Gastroesophageal sphincter (tissue), 3 donors: ENCODE measurements around the gene CD47.

ENCODE experiments used
- CTCF ChIP-seq, 4 experiments: fragments of 200-600 bp in 2 of 4; fragments of 450-650 bp in 2 of 4; sonication (generic) in 1 of 4; IDR thresholded peaks; one replicate each; pipeline ENCODE4 v1.5.1; 2017 to 2019; ENCODE audit warnings: antibody characterized with exemption in 4 of 4, mild to moderate bottlenecking in 2 of 4, moderate library complexity in 2 of 4
- POLR2A ChIP-seq, 2 donors: fragments of 450-650 bp; IDR thresholded peaks; one replicate each; pipeline ENCODE4 v1.6.1; 2017; ENCODE audit warnings: antibody characterized with exemption in 2 of 2, mild to moderate bottlenecking in 2 of 2, moderate library complexity in 1 of 2
- POLR2AphosphoS5 ChIP-seq: sonication (generic); formaldehyde crosslinking; IDR thresholded peaks from one replicate; pipeline ENCODE4 v1.6.1; 2017; ENCODE audit warnings: antibody characterized with exemption

DNA sequence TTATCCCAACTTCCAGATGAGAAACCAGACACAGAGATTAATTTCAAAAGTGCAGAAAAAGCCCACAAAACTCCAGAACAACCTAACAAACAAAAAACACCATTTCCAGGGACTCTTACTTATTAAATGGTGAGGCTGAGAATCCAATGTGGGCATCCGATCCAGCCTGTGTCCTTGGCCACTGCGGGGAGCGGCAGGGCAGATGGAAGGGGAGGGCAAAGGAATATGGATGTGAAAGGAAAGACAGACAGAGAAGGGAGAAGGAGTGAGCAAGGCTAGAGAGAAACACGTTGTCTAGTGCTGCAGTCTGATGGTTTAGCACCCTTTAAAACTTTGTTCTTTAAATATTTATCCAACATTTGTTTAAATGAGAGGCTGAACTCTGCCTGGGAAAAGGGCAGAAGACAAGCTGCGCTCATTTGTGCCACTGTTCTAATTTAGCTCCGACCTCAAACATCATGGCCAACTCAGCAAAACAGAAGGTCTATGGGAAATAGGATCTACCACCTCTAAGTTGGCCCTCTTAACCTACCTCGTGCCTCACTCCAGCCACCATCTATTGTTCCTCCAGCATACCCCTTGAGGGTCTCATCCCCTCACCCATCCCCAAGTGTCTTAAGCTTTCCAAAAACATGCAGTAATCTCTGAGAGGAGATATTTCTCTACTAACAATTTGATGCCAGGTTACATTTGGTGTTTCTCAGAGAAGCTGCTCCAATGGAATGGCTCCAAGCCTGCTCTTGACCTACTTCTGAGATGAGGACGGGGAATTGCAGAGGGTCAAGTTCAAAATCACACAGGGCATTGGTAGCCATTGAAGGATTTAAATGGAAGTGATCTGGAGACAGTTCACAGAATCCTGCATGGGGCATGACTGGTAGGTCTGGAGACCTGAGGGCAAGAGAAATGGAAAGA is 77.4 kb downstream of the CD47 start:
- TF ChIP-seq POLR2AphosphoS5 (no peak), CTCF (IDR thresholded peaks at IDR 0.05) (no peak), POLR2A (IDR thresholded peaks at IDR 0.05) (no peak)
